NCI-H2107 (cell line): ENCODE data around the gene ARHGEF11.
"Not testable (repeated sequence)": the region's sequence is repeated elsewhere in the genome, so short reads cannot be mapped to it uniquely, and the experiment has no call there.

ENCODE experiments used
- DNase-seq: peaks from one replicate; lab custom pipeline; 2025; lab: John Stamatoyannopoulos, UW

Gene ARHGEF11

GRCh38 chr1:156929596-156930238 is 115.8 kb downstream of the ARHGEF11 start:
- DNase-seq, result no peak

- DNase-seq, result no peak
These were observed 117.4 kb downstream of the ARHGEF11 start for GRCh38 chr1:156928043-156928602.

GRCh38 chr1:156927215-156928042 is 118.1 kb downstream of the ARHGEF11 start:
- peak; percentile 47 for DNase-seq

GRCh38 chr1:156926695-156927094 is 118.8 kb downstream of the ARHGEF11 start:
- not testable (repeated sequence) for DNase-seq

- DNase-seq, result peak; percentile 68
These were observed 119.4 kb downstream of the ARHGEF11 start for GRCh38 chr1:156926175-156926574.

GRCh38 chr1:156925154-156926010 is 120.2 kb downstream of the ARHGEF11 start:
- no peak for DNase-seq

GRCh38 chr1:156924478-156925153 is 120.9 kb downstream of the ARHGEF11 start:
- no peak for DNase-seq

GRCh38 chr1:156923670-156924477 is 121.7 kb downstream of the ARHGEF11 start:
- no peak for DNase-seq

GRCh38 chr1:156922986-156923669 is 122.4 kb downstream of the ARHGEF11 start:
- DNase-seq, result no peak

GRCh38 chr1:156921053-156921529 is 124.5 kb downstream of the ARHGEF11 start:
- no peak for DNase-seq

- DNase-seq, result peak; percentile 27
These were observed 125.1 kb downstream of the ARHGEF11 start, which contains the start of gene LRRC71 for GRCh38 chr1:156920233-156921052. LRRC71 (plus strand) TSS chr1:156920632; CDS start chr1:156920804, 172 bp downstream.

- DNase-seq, result no peak
These were observed 131.1 kb downstream of the ARHGEF11 start for GRCh38 chr1:156914440-156914856.

GRCh38 chr1:156913809-156914387 is 131.6 kb downstream of the ARHGEF11 start:
- DNase-seq, result no peak

- no peak for DNase-seq
These were observed 132.4 kb downstream of the ARHGEF11 start for GRCh38 chr1:156912861-156913808.

- no peak for DNase-seq
These were observed 133.2 kb downstream of the ARHGEF11 start for GRCh38 chr1:156912310-156912709.

GRCh38 chr1:156911577-156912298 is 133.8 kb downstream of the ARHGEF11 start:
- no peak for DNase-seq
